HL-60 (cell line): ENCODE data around the gene STRIP1.
A peak's percentile ranks its signal among the peaks of the same experiment; 100 is the strongest.

Experiments used
- DNase-seq, 2 experiments: peaks; one replicate each; pipeline ENCODE4 v3.0.0-alpha.2; 2010 to 2020; ENCODE audit warnings: low read depth in 1 of 2, low spot score in 1 of 2
- H3K27ac ChIP-seq: fragments of 250-450 bp; sonication (Bioruptor Pico); replicated peaks from 2 replicates; pipeline ENCODE4 v1.5.1; 2020; ENCODE audit warnings: mild to moderate bottlenecking, moderate library complexity
- H3K27me3 ChIP-seq: fragments of 250-450 bp; sonication (Bioruptor Pico); 2 replicates; pipeline ENCODE4 v1.5.1; 2021; ENCODE audit warnings: mild to moderate bottlenecking, moderate library complexity; ENCODE audit not compliant: insufficient read depth, poor library complexity, severe bottlenecking
- H3K4me3 ChIP-seq: replicated peaks from 2 replicates; pipeline ENCODE4 v1.5.1; 2011; ENCODE audit warnings: mild to moderate bottlenecking, control low read depth, low read length; ENCODE audit not compliant: insufficient read depth
- GABPA ChIP-seq: IDR thresholded peaks from 2 replicates; pipeline ENCODE4 v1.6.1; 2012; ENCODE audit warnings: low read depth
- POLR2AphosphoS5 ChIP-seq: IDR thresholded peaks from 2 replicates; pipeline ENCODE4 v1.6.1; 2012; ENCODE audit warnings: low read depth
- SPI1 ChIP-seq: IDR thresholded peaks from 2 replicates; pipeline ENCODE4 v1.6.1; 2012; ENCODE audit warnings: low read depth, mild to moderate bottlenecking, borderline replicate concordance
- TF ChIP-seq, protein P1 (sequence below): IDR thresholded peaks from one replicate; pipeline ENCODE4 v1.5.1; 2011; ENCODE audit warnings: low read length, control low read depth, inconsistent platforms; ENCODE audit not compliant: insufficient read depth
- TF ChIP-seq, protein P2 (sequence below): IDR thresholded peaks from 2 replicates; pipeline ENCODE4 v1.6.1; 2012; ENCODE audit warnings: low read depth; ENCODE audit not compliant: insufficient replicate concordance

Gene STRIP1

GRCh38 chr1:110033421-110033820 is 1.0 kb upstream of the STRIP1 start:
- TF ChIP-seq, protein P1, sequence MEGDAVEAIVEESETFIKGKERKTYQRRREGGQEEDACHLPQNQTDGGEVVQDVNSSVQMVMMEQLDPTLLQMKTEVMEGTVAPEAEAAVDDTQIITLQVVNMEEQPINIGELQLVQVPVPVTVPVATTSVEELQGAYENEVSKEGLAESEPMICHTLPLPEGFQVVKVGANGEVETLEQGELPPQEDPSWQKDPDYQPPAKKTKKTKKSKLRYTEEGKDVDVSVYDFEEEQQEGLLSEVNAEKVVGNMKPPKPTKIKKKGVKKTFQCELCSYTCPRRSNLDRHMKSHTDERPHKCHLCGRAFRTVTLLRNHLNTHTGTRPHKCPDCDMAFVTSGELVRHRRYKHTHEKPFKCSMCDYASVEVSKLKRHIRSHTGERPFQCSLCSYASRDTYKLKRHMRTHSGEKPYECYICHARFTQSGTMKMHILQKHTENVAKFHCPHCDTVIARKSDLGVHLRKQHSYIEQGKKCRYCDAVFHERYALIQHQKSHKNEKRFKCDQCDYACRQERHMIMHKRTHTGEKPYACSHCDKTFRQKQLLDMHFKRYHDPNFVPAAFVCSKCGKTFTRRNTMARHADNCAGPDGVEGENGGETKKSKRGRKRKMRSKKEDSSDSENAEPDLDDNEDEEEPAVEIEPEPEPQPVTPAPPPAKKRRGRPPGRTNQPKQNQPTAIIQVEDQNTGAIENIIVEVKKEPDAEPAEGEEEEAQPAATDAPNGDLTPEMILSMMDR = no peak
- peak; percentile 5; the same call in 1 of the 2 replicates for TF ChIP-seq SPI1
- peak in 1 of 2 experiments; percentile 31 for DNase-seq
- Histone ChIP-seq H3K27me3 (no peaks in the 10 kb centered on the region), H3K4me3 (no peak overlapping the region), H3K27ac (peak overlapping the region; percentile 79)

DNA sequence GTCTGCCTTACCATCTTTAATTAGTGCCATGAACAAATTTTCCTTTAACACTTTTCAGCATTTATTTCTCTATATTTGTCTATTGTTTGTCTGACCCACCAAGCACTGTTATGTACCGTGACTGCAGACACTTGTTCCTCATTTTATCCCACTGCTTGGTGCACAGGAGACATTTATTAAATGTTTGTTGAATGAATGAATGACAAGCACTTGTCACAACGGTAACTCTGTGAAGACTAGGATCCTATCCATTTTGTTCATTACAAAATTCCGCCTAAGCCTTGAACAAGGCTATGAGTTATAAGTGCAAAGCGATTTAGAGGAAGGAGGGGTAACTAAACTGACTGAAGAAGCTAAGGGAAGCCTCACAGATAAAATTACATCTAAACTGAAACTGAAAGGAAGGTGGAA is 379 bp upstream of the STRIP1 start:
- no peak for DNase-seq
- H3K27me3 ChIP-seq = no peaks in the 10 kb centered on the region
- peak overlapping the region; percentile 93 for H3K4me3 ChIP-seq
- TF ChIP-seq, protein P2, sequence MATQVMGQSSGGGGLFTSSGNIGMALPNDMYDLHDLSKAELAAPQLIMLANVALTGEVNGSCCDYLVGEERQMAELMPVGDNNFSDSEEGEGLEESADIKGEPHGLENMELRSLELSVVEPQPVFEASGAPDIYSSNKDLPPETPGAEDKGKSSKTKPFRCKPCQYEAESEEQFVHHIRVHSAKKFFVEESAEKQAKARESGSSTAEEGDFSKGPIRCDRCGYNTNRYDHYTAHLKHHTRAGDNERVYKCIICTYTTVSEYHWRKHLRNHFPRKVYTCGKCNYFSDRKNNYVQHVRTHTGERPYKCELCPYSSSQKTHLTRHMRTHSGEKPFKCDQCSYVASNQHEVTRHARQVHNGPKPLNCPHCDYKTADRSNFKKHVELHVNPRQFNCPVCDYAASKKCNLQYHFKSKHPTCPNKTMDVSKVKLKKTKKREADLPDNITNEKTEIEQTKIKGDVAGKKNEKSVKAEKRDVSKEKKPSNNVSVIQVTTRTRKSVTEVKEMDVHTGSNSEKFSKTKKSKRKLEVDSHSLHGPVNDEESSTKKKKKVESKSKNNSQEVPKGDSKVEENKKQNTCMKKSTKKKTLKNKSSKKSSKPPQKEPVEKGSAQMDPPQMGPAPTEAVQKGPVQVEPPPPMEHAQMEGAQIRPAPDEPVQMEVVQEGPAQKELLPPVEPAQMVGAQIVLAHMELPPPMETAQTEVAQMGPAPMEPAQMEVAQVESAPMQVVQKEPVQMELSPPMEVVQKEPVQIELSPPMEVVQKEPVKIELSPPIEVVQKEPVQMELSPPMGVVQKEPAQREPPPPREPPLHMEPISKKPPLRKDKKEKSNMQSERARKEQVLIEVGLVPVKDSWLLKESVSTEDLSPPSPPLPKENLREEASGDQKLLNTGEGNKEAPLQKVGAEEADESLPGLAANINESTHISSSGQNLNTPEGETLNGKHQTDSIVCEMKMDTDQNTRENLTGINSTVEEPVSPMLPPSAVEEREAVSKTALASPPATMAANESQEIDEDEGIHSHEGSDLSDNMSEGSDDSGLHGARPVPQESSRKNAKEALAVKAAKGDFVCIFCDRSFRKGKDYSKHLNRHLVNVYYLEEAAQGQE = peak; percentile 8
- TF ChIP-seq, protein P1 = no peak
- no peak for TF ChIP-seq POLR2AphosphoS5
- H3K27ac ChIP-seq = peak overlapping the region; percentile 79

GRCh38 chr1:110035236-110035752 is 870 bp downstream of the STRIP1 start:
- no peaks in the 10 kb centered on the region for H3K27me3 ChIP-seq
- no peak for DNase-seq
- peak overlapping the region; percentile 79 for H3K27ac ChIP-seq
- no peak for TF ChIP-seq GABPA
- TF ChIP-seq SPI1 = peak; percentile 21; the same call in 1 of the 2 replicates
- no peak for TF ChIP-seq POLR2AphosphoS5
- TF ChIP-seq, protein P2 = no peak
- TF ChIP-seq, protein P1 = no peak
- H3K4me3 ChIP-seq = peak overlapping the region; percentile 93

GRCh38 chr1:110038271-110038670 is 3.8 kb downstream of the STRIP1 start:
- no peak for DNase-seq
- H3K27me3 ChIP-seq = no peaks in the 10 kb centered on the region

More at GRCh38 chr1:110038271-110038670, 3.8 kb downstream of the STRIP1 start:
- Histone ChIP-seq H3K4me3 (no peak overlapping the region), H3K27ac (no peak overlapping the region)
- TF ChIP-seq POLR2AphosphoS5 = no peak
- TF ChIP-seq, protein P1 = no peak
- TF ChIP-seq, protein P2 = no peak
- TF ChIP-seq GABPA = no peak
- TF ChIP-seq SPI1 = no peak
